GM23248 (cell line): ENCODE results near the gene ARL17B.
"Not testable (repeated sequence)": the region's sequence is repeated elsewhere in the genome, so short reads cannot be mapped to it uniquely, and the experiment has no call there.

Experiments used
- EZH2 ChIP-seq: fragments of 200-600 bp; sonication (generic); IDR thresholded peaks from 2 replicates; pipeline ENCODE4 v1.6.1; 2018; ENCODE audit warnings: antibody characterized with exemption, mild to moderate bottlenecking; ENCODE audit not compliant: insufficient read depth, poor library complexity, severe bottlenecking
- EZH2phosphoT487 ChIP-seq: fragments of 200-600 bp; sonication (generic); IDR thresholded peaks from 2 replicates; pipeline ENCODE4 v1.6.1; 2018; ENCODE audit warnings: antibody characterized with exemption, moderate library complexity, mild to moderate bottlenecking, low read depth; ENCODE audit not compliant: insufficient read depth

DNA sequence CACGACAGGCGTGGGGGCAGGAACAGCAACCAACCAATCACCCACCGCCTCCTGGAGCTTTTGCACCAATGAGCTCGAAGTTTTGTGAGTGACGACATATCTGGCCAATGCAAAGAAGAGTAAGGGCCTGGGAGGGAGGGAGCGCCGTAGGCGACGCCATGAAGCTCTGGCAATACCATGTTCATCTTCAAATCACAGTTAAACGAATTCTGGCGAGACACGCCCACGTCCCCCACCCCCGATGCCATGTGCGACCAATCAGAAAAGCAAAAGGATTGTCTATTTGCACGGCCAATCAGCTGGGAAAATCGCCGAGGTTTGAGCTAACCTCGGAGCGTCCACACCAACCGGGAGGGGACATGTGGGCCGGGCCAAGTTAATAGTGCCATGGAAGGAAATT, at the start of gene ARL17B:
- TF ChIP-seq EZH2, EZH2phosphoT487: not testable (repeated sequence)
